H7 (cell line): ENCODE measurements around the gene ARL5C. TPM values are rescaled to one million over a fixed set of nuclear protein-coding genes. Genes with fewer than 3 reads are reported as not detected.

Experiments
- DNase-seq: peaks from one replicate; pipeline ENCODE4 v3.0.0; 2012
- H3K27me3 ChIP-seq: 2 replicates; pipeline ENCODE4 v1.6.0; 2011; ENCODE audit warnings: mild to moderate bottlenecking, low read length; ENCODE audit not compliant: control insufficient read depth, insufficient read depth
- H3K36me3 ChIP-seq: replicated peaks from 2 replicates; pipeline ENCODE4 v1.5.1; 2011; ENCODE audit warnings: low read length; ENCODE audit not compliant: control insufficient read depth, insufficient read depth
- H3K4me3 ChIP-seq: 2 replicates; pipeline ENCODE4 v1.5.1; 2011; ENCODE audit warnings: low read depth, mild to moderate bottlenecking, control low read depth, low read length, moderate library complexity; ENCODE audit not compliant: insufficient read depth
- total RNA-seq: library from RNA; depleted of rRNA; stranded (reverse); fragments of >200 nt; shearing (Covaris generic); gene quantifications from 2 replicates; pipeline ENCODE4 v1.2.3, GENCODE V29; 2014; rRNA removed

ARL5C gene
- total RNA-seq, 1 experiment from 2014 or later = not detected

DNA sequence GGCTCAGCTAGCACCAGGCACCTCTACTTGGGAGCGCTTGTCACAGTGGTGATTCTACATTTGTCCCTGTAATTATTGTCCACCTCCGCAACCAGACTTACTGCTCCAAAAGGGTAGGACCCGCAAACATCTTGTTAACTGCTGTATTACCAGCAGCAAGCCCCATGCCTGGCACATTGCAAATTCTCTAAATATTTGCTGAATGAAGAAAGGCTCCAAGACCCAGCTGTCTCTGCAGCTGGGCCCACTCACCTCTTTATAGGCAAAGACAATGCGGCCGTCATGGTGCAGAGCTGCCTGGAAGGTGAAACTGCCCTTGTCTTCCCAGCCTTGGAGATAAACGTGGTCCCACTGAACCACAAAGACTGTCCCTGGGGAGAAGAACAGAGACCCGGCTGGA lies 58.8 kb downstream of the ARL5C start:
- DNase-seq = no peak
- no peaks in the 10 kb centered on the region for H3K36me3 ChIP-seq
- H3K27me3 ChIP-seq = no peaks in the 10 kb centered on the region
- H3K4me3 ChIP-seq = no peak overlapping the region

Other genes starting within 250 kb of the ARL5C start
- not detected in 2 replicates for gene FBXO47, start 198.8 kb downstream of the ARL5C start, total RNA-seq
- gene PLXDC1, start 14.5 kb downstream of the ARL5C start, total RNA-seq = 0.18 and 0.38 TPM in 2 replicates
- 3.8 and 9.1 TPM in 2 replicates for gene CACNB1, start 31.5 kb upstream of the ARL5C start, total RNA-seq
- gene RPL19, start 34.1 kb upstream of the ARL5C start, total RNA-seq = 2,113 and 2,304 TPM in 2 replicates
- 0.15 and 0.59 TPM in 2 replicates for gene STAC2, start 59.8 kb upstream of the ARL5C start, total RNA-seq
- gene FBXL20, start 235.5 kb upstream of the ARL5C start, total RNA-seq = 5.7 and 7.7 TPM in 2 replicates